Uterus (tissue), 4 donors: ENCODE measurements around the gene NAA20. TPM values are rescaled to one million over a fixed set of nuclear protein-coding genes. Genes with fewer than 3 reads are reported as not detected.

ENCODE experiments used
- DNase-seq, 2 donors: peaks; one replicate each; pipeline ENCODE4 v3.0.0-alpha.2; 2019 to 2020
- H3K27ac ChIP-seq, 2 donors: fragments of 200-600 bp; sonication (generic); 1 replicate in 1 of 2; 2 replicates in 1 of 2; pipeline ENCODE4 v1.5.1; 2016 to 2018
- H3K27me3 ChIP-seq, 2 donors: fragments of 200-600 bp; sonication (generic); one replicate each; pipeline ENCODE4 v1.5.1; 2018 to 2019; ENCODE audit warnings: control low read depth in 1 of 2
- H3K36me3 ChIP-seq, 2 donors: fragments of 200-600 bp; sonication (generic); one replicate each; pipeline ENCODE4 v1.5.1; 2019; ENCODE audit warnings: control low read depth in 1 of 2
- H3K4me1 ChIP-seq, 2 donors: fragments of 200-600 bp; sonication (generic); one replicate each; pipeline ENCODE4 v1.5.1; 2018 to 2019; ENCODE audit warnings: control low read depth in 1 of 2
- H3K4me3 ChIP-seq, 2 donors: fragments of 200-600 bp; sonication (generic); 1 replicate in 1 of 2; 2 replicates in 1 of 2; pipeline ENCODE4 v1.5.1; 2018 to 2019; ENCODE audit warnings: mild to moderate bottlenecking in 1 of 2
- H3K9me3 ChIP-seq, 2 donors: fragments of 200-600 bp; sonication (generic); one replicate each; pipeline ENCODE4 v1.5.1; 2019; ENCODE audit warnings: control low read depth in 1 of 2
- POLR2A ChIP-seq, 2 donors: fragments of 450-650 bp; IDR thresholded peaks; one replicate each; pipeline ENCODE4 v1.6.1; 2016; ENCODE audit warnings: antibody characterized with exemption in 2 of 2, mild to moderate bottlenecking in 1 of 2, moderate library complexity in 1 of 2
- intact Hi-C: fragments of 100-400 bp; cut with DNase I; formaldehyde crosslinking; loops from one replicate; pipeline ENCODE4 v1.15.1; 2023; ENCODE audit warnings: low total_unique reads
- total RNA-seq, 4 donors: library from RNA; depleted of rRNA in 3 of 4; stranded (reverse); fragments of >200 nt in 3 of 4; gene quantifications; one replicate each; pipeline versions ENCODE4 v1.1.0 to v1.2.4, GENCODE V29; 2014 to 2023
- TF ChIP-seq, protein P1 (sequence below), 4 experiments: fragments of 200-600 bp in 2 of 4; fragments of 450-650 bp in 2 of 4; sonication (generic) in 2 of 4; IDR thresholded peaks; one replicate each; pipeline ENCODE4 v1.5.1; 2016 to 2019; ENCODE audit warnings: antibody characterized with exemption in 4 of 4, mild to moderate bottlenecking in 2 of 4, moderate library complexity in 1 of 4
- donor health status: DM: yes; HTN: yes; CAD: no.

The NAA20 gene
- total RNA-seq, 4 donors from 2014 or later = 24.7 to 55.7 (median 35.2) TPM

DNA sequence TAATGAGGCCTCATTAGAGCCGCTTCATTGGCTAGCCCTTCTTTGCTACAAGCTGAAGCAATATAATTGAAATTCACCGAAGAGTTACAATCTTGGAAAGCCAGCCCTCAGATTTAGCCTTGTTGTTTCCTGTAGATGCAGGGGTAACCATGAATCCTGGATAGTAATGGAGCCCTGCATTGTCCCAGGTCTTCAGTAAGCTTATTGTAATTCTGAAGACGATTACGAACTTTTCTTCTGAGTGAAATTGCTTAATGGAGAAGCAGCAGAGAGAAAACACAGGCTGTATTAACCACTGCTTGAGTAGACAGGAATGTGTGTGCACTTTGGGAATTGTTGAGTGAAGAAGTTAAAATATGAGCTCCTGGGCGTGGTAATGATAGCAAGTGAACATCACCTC, 26.3 kb upstream of the NAA20 start:
- Histone ChIP-seq H3K4me3 (no peak overlapping the region), H3K36me3 (no peaks in the 10 kb centered on the region), H3K9me3 (no peaks in the 10 kb centered on the region), H3K4me1 (peaks cover 13 to 14% of the 10 kb centered on the region in 2 donors), H3K27ac (no peak overlapping the region), H3K27me3 (no peaks in the 10 kb centered on the region)
- TF ChIP-seq POLR2A (IDR thresholded peaks at IDR 0.05) = no peak
- no peak for DNase-seq
- intact Hi-C loops = loop anchor here (10.0 kb wide), 2 partner anchors 176 to 296 kb away; no protein-coding TSS in a partner anchor

DNA sequence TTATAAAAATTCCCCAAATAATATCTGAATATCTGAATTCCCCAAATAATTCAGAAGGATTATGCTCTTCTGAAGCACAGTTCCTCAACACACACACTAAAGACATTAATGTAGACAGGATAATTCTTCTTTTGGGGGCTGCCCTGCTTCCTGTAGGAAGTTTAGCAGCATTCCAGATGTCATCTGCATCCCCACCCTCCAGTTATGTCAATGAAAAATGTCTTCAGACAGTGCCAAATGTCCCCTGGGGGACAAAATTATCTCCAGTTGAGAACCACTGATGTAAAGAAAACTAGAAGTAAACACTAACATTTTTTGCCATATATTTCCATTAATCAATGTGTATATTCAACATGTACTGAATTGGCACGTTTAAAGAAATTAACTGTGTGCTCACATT, 25.9 kb upstream of the NAA20 start:
- no peak overlapping the region for H3K4me3 ChIP-seq
- TF ChIP-seq, protein P1, sequence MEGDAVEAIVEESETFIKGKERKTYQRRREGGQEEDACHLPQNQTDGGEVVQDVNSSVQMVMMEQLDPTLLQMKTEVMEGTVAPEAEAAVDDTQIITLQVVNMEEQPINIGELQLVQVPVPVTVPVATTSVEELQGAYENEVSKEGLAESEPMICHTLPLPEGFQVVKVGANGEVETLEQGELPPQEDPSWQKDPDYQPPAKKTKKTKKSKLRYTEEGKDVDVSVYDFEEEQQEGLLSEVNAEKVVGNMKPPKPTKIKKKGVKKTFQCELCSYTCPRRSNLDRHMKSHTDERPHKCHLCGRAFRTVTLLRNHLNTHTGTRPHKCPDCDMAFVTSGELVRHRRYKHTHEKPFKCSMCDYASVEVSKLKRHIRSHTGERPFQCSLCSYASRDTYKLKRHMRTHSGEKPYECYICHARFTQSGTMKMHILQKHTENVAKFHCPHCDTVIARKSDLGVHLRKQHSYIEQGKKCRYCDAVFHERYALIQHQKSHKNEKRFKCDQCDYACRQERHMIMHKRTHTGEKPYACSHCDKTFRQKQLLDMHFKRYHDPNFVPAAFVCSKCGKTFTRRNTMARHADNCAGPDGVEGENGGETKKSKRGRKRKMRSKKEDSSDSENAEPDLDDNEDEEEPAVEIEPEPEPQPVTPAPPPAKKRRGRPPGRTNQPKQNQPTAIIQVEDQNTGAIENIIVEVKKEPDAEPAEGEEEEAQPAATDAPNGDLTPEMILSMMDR (IDR thresholded peaks at IDR 0.05) = no peak
- TF ChIP-seq POLR2A (IDR thresholded peaks at IDR 0.05) = no peak
- no peak for DNase-seq
- H3K4me1 ChIP-seq = peaks cover 12 to 13% of the 10 kb centered on the region in 2 donors
- H3K9me3 ChIP-seq = no peaks in the 10 kb centered on the region
- H3K27me3 ChIP-seq = no peaks in the 10 kb centered on the region
- no peak overlapping the region for H3K27ac ChIP-seq
- intact Hi-C loops = loop anchor here (10.0 kb wide), 2 partner anchors 177 to 297 kb away; no protein-coding TSS in a partner anchor
- H3K36me3 ChIP-seq = no peaks in the 10 kb centered on the region

DNA sequence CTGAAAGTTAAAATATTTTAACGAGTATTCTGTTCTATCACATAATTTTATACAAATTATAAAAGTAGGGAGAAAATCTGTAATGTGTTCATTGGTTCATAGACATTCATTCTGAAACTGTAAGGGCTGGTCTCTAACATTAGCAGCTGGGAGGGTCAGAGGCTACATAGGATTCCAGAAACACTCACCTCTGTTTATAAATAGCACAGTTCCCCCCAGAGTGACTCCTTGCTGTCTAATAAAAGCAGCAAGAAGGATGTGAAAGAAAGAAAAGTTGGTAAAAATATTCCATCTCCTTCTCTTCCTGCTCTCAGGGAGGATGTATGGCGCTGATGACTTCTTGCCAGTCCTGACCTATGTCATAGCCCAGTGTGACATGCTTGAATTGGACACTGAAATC, 25.3 kb upstream of the NAA20 start:
- peaks cover 7 to 13% of the 10 kb centered on the region in 2 donors for H3K4me1 ChIP-seq
- H3K27ac ChIP-seq = peak overlapping the region in 1 of 2 donors; percentile 67
- intact Hi-C loops = loop anchor here (10.0 kb wide), 2 partner anchors 177 to 297 kb away; no protein-coding TSS in a partner anchor
- DNase-seq = no peak
- H3K4me3 ChIP-seq = no peak overlapping the region
- H3K36me3 ChIP-seq = no peaks in the 10 kb centered on the region
- TF ChIP-seq POLR2A (IDR thresholded peaks at IDR 0.05) = no peak
- TF ChIP-seq, protein P1 (IDR thresholded peaks at IDR 0.05) = no peak
- no peaks in the 10 kb centered on the region for H3K27me3 ChIP-seq
- no peaks in the 10 kb centered on the region for H3K9me3 ChIP-seq

DNA sequence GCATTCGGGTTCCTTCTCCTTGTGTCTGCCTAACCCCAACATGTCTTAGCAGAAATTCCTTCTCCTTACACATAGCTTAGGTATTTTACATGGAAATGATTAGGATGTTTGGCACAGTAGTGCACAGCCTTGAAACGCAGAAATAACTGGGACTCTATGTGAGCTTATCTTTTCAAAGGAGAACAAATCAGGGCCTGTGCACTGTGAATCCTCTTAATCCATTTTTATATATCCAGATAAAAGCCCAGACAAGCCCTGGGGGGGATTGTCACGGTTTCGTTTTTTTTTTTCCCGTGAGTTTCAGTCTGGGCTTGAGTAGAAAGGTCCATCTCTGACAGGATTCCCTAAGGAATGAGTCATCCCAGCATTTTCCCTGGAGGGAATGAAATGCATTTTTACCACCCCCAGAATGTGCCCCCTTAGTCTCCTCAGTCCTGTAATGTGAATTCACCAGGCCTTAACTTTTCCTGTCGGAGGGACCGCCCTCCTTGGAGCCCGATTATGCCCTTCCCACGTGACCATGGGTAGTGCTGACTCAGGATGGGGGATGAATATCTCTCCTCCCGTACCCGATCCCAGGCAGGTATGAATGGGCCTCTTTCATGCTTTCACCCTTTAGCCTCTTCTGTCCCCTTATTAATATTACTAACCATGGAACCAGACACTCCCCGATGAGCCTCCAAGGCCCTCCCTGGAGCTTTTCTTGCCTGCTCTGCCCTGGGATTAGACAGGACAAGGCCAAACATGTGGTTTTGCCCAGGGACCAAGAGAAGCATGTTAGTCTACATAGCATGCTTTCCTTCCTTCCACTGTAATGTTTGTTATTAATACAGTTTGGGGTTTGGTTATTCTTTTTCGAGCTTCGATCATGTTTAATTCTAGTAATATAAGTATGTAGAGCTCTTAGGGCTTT, 23.9 kb upstream of the NAA20 start:
- H3K4me3 ChIP-seq = no peak overlapping the region
- no peaks in the 10 kb centered on the region for H3K27me3 ChIP-seq
- intact Hi-C loops = loop anchor here (10.0 kb wide), 2 partner anchors 178 to 298 kb away; no protein-coding TSS in a partner anchor
- H3K27ac ChIP-seq = peak overlapping the region; percentile 67
- H3K36me3 ChIP-seq = no peaks in the 10 kb centered on the region
- H3K9me3 ChIP-seq = no peaks in the 10 kb centered on the region
- DNase-seq = no peak
- TF ChIP-seq, protein P1 (IDR thresholded peaks at IDR 0.05) = no peak
- TF ChIP-seq POLR2A (IDR thresholded peaks at IDR 0.05) = no peak
- H3K4me1 ChIP-seq = peaks cover 6 to 13% of the 10 kb centered on the region in 2 donors

DNA sequence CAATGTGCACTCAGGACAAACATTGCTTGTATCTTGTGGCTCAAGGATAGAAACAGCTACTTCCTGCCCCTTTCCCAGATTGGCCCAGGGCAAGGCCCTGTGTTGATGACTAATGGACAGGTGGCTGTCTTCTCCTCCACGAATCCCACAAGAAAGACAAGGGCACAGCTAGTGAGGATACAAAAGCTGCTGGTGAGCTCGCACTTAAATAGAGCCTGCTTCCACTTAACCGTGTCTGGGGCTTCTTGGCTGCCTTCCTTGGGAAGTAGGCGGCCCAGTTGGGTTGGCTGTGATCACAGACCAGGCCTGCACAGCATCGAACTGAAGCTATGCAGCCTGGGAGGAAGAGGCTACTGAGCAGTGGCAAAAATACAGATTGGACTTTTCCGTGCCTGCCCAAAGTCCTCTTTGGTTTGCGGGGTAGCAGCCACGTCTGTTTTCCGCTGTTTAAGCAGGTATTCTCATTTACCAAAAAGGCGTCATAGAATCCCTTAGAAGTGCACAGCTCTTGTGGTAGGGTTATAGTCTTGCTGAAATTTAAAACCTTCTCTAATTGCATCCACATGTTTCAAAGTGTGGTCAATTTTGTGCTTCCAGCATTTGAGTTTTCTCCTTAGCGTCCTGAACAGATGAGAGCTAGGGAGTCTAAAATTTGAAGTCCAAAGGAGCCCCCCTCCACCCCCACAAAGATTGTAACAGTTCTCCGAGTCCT, 23.0 kb upstream of the NAA20 start:
- TF ChIP-seq POLR2A (IDR thresholded peaks at IDR 0.05) = no peak
- TF ChIP-seq, protein P1 (IDR thresholded peaks at IDR 0.05) = no peak
- intact Hi-C loops = loop anchor here (10.0 kb wide), 2 partner anchors 179 to 299 kb away; no protein-coding TSS in a partner anchor
- no peaks in the 10 kb centered on the region for H3K36me3 ChIP-seq
- H3K4me1 ChIP-seq = peaks cover 6 to 13% of the 10 kb centered on the region in 2 donors
- H3K27ac ChIP-seq = peak overlapping the region; percentile 67
- no peaks in the 10 kb centered on the region for H3K9me3 ChIP-seq
- H3K4me3 ChIP-seq = no peak overlapping the region
- no peaks in the 10 kb centered on the region for H3K27me3 ChIP-seq
- no peak for DNase-seq
